ENCODE measurements around the gene VIM. TPM values are rescaled to one million over a fixed set of nuclear protein-coding genes. Genes with fewer than 3 reads are reported as not detected.

VIM gene
- total RNA-seq, 2 experiments from 2014 or later, result 0.88 to 3.4 TPM

GRCh38 chr10:17202506-17202905, 25.5 kb upstream of the VIM start:
- no peaks in the 10 kb centered on the region for H3K36me3 ChIP-seq (ENCODE audit: insufficient read depth, low read length)
- H3K4me3 ChIP-seq (ENCODE audit: low read depth, low read length, poor library complexity, severe bottlenecking), result no peak overlapping the region
- TF ChIP-seq EZH2phosphoT487 (IDR thresholded peaks at IDR 0.05; ENCODE audit: borderline replicate concordance, low read depth, low read length) (no peak), CTCF (conservative IDR thresholded peaks at IDR 0.05; ENCODE audit: low read length) (no peak)
- no peaks in the 10 kb centered on the region for H4K20me1 ChIP-seq (ENCODE audit: insufficient read depth, low read length)
- peak overlapping the region; percentile 100 for H2AFZ ChIP-seq (ENCODE audit: low read length)
- H3K4me2 ChIP-seq (ENCODE audit: low read length), result no peak overlapping the region
- no peaks in the 10 kb centered on the region for H3K9me3 ChIP-seq (ENCODE audit: low read length)
- intact Hi-C loops (cut with micrococcal nuclease; ENCODE audit: unreplicated experiment), result loop anchor here (5.0 kb wide), 1 partner anchor 765 kb away; the partner anchor contains the start of gene PTER
- no peak for DNase-seq (ENCODE audit: low spot score)
- H3K79me2 ChIP-seq (ENCODE audit: insufficient read depth, low read depth, low read length), result peaks cover 27% of the 10 kb centered on the region; the same call in 1 of the 2 replicates
- H3K4me1 ChIP-seq (ENCODE audit: insufficient read depth, low read length, poor library complexity, severe bottlenecking), result peaks cover 18% of the 10 kb centered on the region
- CTCF ChIA-PET (ENCODE audit: unreplicated experiment), result no interaction called here
- POLR2A ChIA-PET, result interaction anchor here (2.3 kb wide), 1 partner anchor 28 kb away, joined by 10 read pairs; no protein-coding TSS in a partner anchor
- H3K9me2 ChIP-seq (ENCODE audit: insufficient read depth, low read length), result 0 out of 2 replicates have a peak, but pooled peaks cover 6% of the 10 kb centered on the region
- no TSS peak for BruUV-seq (replicated peaks)
- H3K27ac ChIP-seq (ENCODE audit: low read depth, low read length, poor library complexity, severe bottlenecking), result no peak overlapping the region

- H3K4me3 ChIP-seq (ENCODE audit: low read depth, low read length, poor library complexity, severe bottlenecking), result no peak overlapping the region
- ChIA-PET POLR2A (no interaction called here), CTCF (ENCODE audit: unreplicated experiment) (no interaction called here)
- TF ChIP-seq CTCF (conservative IDR thresholded peaks at IDR 0.05; ENCODE audit: low read length), result no peak
- no peak for TF ChIP-seq EZH2phosphoT487 (IDR thresholded peaks at IDR 0.05; ENCODE audit: borderline replicate concordance, low read depth, low read length)
- H2AFZ ChIP-seq (ENCODE audit: low read length), result no peak overlapping the region; the same call in 1 of the 2 replicates
- peaks cover 18% of the 10 kb centered on the region for H3K4me1 ChIP-seq (ENCODE audit: insufficient read depth, low read length, poor library complexity, severe bottlenecking)
- H3K36me3 ChIP-seq (ENCODE audit: insufficient read depth, low read length), result no peaks in the 10 kb centered on the region
- no peak overlapping the region for H3K4me2 ChIP-seq (ENCODE audit: low read length)
- H3K9me2 ChIP-seq (ENCODE audit: insufficient read depth, low read length), result 0 out of 2 replicates have a peak, but pooled peaks cover 6% of the 10 kb centered on the region
- no TSS peak for BruUV-seq (replicated peaks)
- peaks cover 27% of the 10 kb centered on the region; the same call in 1 of the 2 replicates for H3K79me2 ChIP-seq (ENCODE audit: insufficient read depth, low read depth, low read length)
- H3K9me3 ChIP-seq (ENCODE audit: low read length), result no peaks in the 10 kb centered on the region
- H3K27ac ChIP-seq (ENCODE audit: low read depth, low read length, poor library complexity, severe bottlenecking), result no peak overlapping the region
- H4K20me1 ChIP-seq (ENCODE audit: insufficient read depth, low read length), result no peaks in the 10 kb centered on the region
- intact Hi-C loops (cut with micrococcal nuclease; ENCODE audit: unreplicated experiment), result loop anchor here (5.0 kb wide), 1 partner anchor 766 kb away; the partner anchor contains the start of gene PTER
- DNase-seq (ENCODE audit: low spot score), result no peak
Measured at GRCh38 chr10:17202999-17203398, 25.0 kb upstream of the VIM start.

- Histone ChIP-seq H3K4me3 (ENCODE audit: low read depth, low read length, poor library complexity, severe bottlenecking) (no peak overlapping the region), H3K9me3 (ENCODE audit: low read length) (no peaks in the 10 kb centered on the region), H3K9me2 (ENCODE audit: insufficient read depth, low read length) (0 out of 2 replicates have a peak, but pooled peaks cover 6% of the 10 kb centered on the region), H3K27ac (ENCODE audit: low read depth, low read length, poor library complexity, severe bottlenecking) (no peak overlapping the region), H2AFZ (ENCODE audit: low read length) (no peak overlapping the region), H4K20me1 (ENCODE audit: insufficient read depth, low read length) (no peaks in the 10 kb centered on the region), H3K4me1 (ENCODE audit: insufficient read depth, low read length, poor library complexity, severe bottlenecking) (peaks cover 18% of the 10 kb centered on the region), H3K36me3 (ENCODE audit: insufficient read depth, low read length) (no peaks in the 10 kb centered on the region), H3K79me2 (ENCODE audit: insufficient read depth, low read depth, low read length) (peaks cover 22% of the 10 kb centered on the region; the same call in 1 of the 2 replicates), H3K4me2 (ENCODE audit: low read length) (no peak overlapping the region)
- ChIA-PET CTCF (ENCODE audit: unreplicated experiment) (no interaction called here), POLR2A (no interaction called here)
- TF ChIP-seq EZH2phosphoT487 (IDR thresholded peaks at IDR 0.05; ENCODE audit: borderline replicate concordance, low read depth, low read length), result no peak
- no peak for TF ChIP-seq CTCF (conservative IDR thresholded peaks at IDR 0.05; ENCODE audit: low read length)
- intact Hi-C loops (cut with micrococcal nuclease; ENCODE audit: unreplicated experiment), result loop anchor here (5.0 kb wide), 1 partner anchor 766 kb away; the partner anchor contains the start of gene PTER
- no peak for DNase-seq (ENCODE audit: low spot score)
- no TSS peak for BruUV-seq (replicated peaks)
Measured at GRCh38 chr10:17203416-17203815, 24.6 kb upstream of the VIM start.
